ENCODE data around the gene CCBE1.

The CCBE1 gene

GRCh38 chr18:59640721-59641120, 56.5 kb downstream of the CCBE1 start:
- Histone ChIP-seq H3K4me1 (ENCODE audit: control insufficient read depth, insufficient read depth, low read length) (peaks cover 7% of the 10 kb centered on the region), H3K36me3 (ENCODE audit: control insufficient read depth, insufficient read depth, low read length) (no peaks in the 10 kb centered on the region), H3K27ac (ENCODE audit: low read depth, low read length) (no peak overlapping the region), H3K4me3 (ENCODE audit: low read length) (no peak overlapping the region), H3K9ac (ENCODE audit: low read length) (no peak overlapping the region), H3K27me3 (ENCODE audit: control insufficient read depth, insufficient read depth, low read length) (no peaks in the 10 kb centered on the region)

- Histone ChIP-seq H3K27ac (ENCODE audit: low read depth, low read length) (no peak overlapping the region), H3K9ac (ENCODE audit: low read length) (no peak overlapping the region), H3K36me3 (ENCODE audit: control insufficient read depth, insufficient read depth, low read length) (no peaks in the 10 kb centered on the region)
These were observed 57.4 kb downstream of the CCBE1 start for GRCh38 chr18:59639821-59640220.

GRCh38 chr18:59639136-59639535, 58.1 kb downstream of the CCBE1 start:
- Histone ChIP-seq H3K27ac (ENCODE audit: low read depth, low read length) (no peak overlapping the region), H3K4me1 (ENCODE audit: control insufficient read depth, insufficient read depth, low read length) (peaks cover 10% of the 10 kb centered on the region), H3K27me3 (ENCODE audit: control insufficient read depth, insufficient read depth, low read length) (peaks cover under 1% of the 10 kb centered on the region)

More at GRCh38 chr18:59639821-59640220, 57.4 kb downstream of the CCBE1 start:
- Histone ChIP-seq H3K27me3 (ENCODE audit: control insufficient read depth, insufficient read depth, low read length) (no peaks in the 10 kb centered on the region), H3K4me1 (ENCODE audit: control insufficient read depth, insufficient read depth, low read length) (peaks cover 9% of the 10 kb centered on the region), H3K4me3 (ENCODE audit: low read length) (no peak overlapping the region)

GRCh38 chr18:59633961-59634485, 63.2 kb downstream of the CCBE1 start:
- Histone ChIP-seq H3K4me1 (ENCODE audit: control insufficient read depth, insufficient read depth, low read length) (peaks cover 18% of the 10 kb centered on the region), H3K36me3 (ENCODE audit: control insufficient read depth, insufficient read depth, low read length) (no peaks in the 10 kb centered on the region), H3K4me3 (ENCODE audit: low read length) (no peak overlapping the region), H3K9ac (ENCODE audit: low read length) (no peak overlapping the region), H3K27ac (ENCODE audit: low read depth, low read length) (peak overlapping the region; percentile 37), H3K27me3 (ENCODE audit: control insufficient read depth, insufficient read depth, low read length) (peaks cover 1% of the 10 kb centered on the region)

More at GRCh38 chr18:59639136-59639535, 58.1 kb downstream of the CCBE1 start:
- H3K4me3 ChIP-seq (ENCODE audit: low read length), result no peak overlapping the region
- H3K9ac ChIP-seq (ENCODE audit: low read length), result no peak overlapping the region
- H3K36me3 ChIP-seq (ENCODE audit: control insufficient read depth, insufficient read depth, low read length), result no peaks in the 10 kb centered on the region

- H3K9ac ChIP-seq (ENCODE audit: low read length), result no peak overlapping the region
- H3K4me1 ChIP-seq (ENCODE audit: control insufficient read depth, insufficient read depth, low read length), result peaks cover 20% of the 10 kb centered on the region
- no peaks in the 10 kb centered on the region for H3K36me3 ChIP-seq (ENCODE audit: control insufficient read depth, insufficient read depth, low read length)
- H3K27me3 ChIP-seq (ENCODE audit: control insufficient read depth, insufficient read depth, low read length), result peaks cover 1% of the 10 kb centered on the region
- peak overlapping the region; percentile 15 for H3K27ac ChIP-seq (ENCODE audit: low read depth, low read length)
- no peak overlapping the region for H3K4me3 ChIP-seq (ENCODE audit: low read length)
These were observed 63.9 kb downstream of the CCBE1 start for GRCh38 chr18:59633317-59633716.

GRCh38 chr18:59631583-59632181, 65.5 kb downstream of the CCBE1 start:
- peaks cover 20% of the 10 kb centered on the region for H3K4me1 ChIP-seq (ENCODE audit: control insufficient read depth, insufficient read depth, low read length)
- H3K9ac ChIP-seq (ENCODE audit: low read length), result no peak overlapping the region
- H3K27me3 ChIP-seq (ENCODE audit: control insufficient read depth, insufficient read depth, low read length), result peaks cover 1% of the 10 kb centered on the region
- H3K36me3 ChIP-seq (ENCODE audit: control insufficient read depth, insufficient read depth, low read length), result no peaks in the 10 kb centered on the region
- no peak overlapping the region for H3K4me3 ChIP-seq (ENCODE audit: low read length)
- peak overlapping the region; percentile 22 for H3K27ac ChIP-seq (ENCODE audit: low read depth, low read length)

GRCh38 chr18:59629894-59630293, 67.3 kb downstream of the CCBE1 start:
- H3K27me3 ChIP-seq (ENCODE audit: control insufficient read depth, insufficient read depth, low read length), result peaks cover 1% of the 10 kb centered on the region

GRCh38 chr18:59628995-59629394, 68.2 kb downstream of the CCBE1 start:
- H3K9ac ChIP-seq (ENCODE audit: low read length), result no peak overlapping the region

More at GRCh38 chr18:59629894-59630293, 67.3 kb downstream of the CCBE1 start:
- H3K9ac ChIP-seq (ENCODE audit: low read length), result no peak overlapping the region
- H3K4me3 ChIP-seq (ENCODE audit: low read length), result no peak overlapping the region
- no peaks in the 10 kb centered on the region for H3K36me3 ChIP-seq (ENCODE audit: control insufficient read depth, insufficient read depth, low read length)
- H3K27ac ChIP-seq (ENCODE audit: low read depth, low read length), result peak overlapping the region; percentile 69
- peaks cover 19% of the 10 kb centered on the region for H3K4me1 ChIP-seq (ENCODE audit: control insufficient read depth, insufficient read depth, low read length)

GRCh38 chr18:59627414-59627813, 69.8 kb downstream of the CCBE1 start:
- H3K27ac ChIP-seq (ENCODE audit: low read depth, low read length), result no peak overlapping the region
- no peaks in the 10 kb centered on the region for H3K36me3 ChIP-seq (ENCODE audit: control insufficient read depth, insufficient read depth, low read length)
- peaks cover 29% of the 10 kb centered on the region for H3K4me1 ChIP-seq (ENCODE audit: control insufficient read depth, insufficient read depth, low read length)
- no peak overlapping the region for H3K4me3 ChIP-seq (ENCODE audit: low read length)
- no peaks in the 10 kb centered on the region for H3K27me3 ChIP-seq (ENCODE audit: control insufficient read depth, insufficient read depth, low read length)
- H3K9ac ChIP-seq (ENCODE audit: low read length), result no peak overlapping the region

More at GRCh38 chr18:59628995-59629394, 68.2 kb downstream of the CCBE1 start:
- no peaks in the 10 kb centered on the region for H3K27me3 ChIP-seq (ENCODE audit: control insufficient read depth, insufficient read depth, low read length)
- no peak overlapping the region for H3K4me3 ChIP-seq (ENCODE audit: low read length)
- no peaks in the 10 kb centered on the region for H3K36me3 ChIP-seq (ENCODE audit: control insufficient read depth, insufficient read depth, low read length)
- peaks cover 25% of the 10 kb centered on the region for H3K4me1 ChIP-seq (ENCODE audit: control insufficient read depth, insufficient read depth, low read length)
- peak overlapping the region; percentile 69 for H3K27ac ChIP-seq (ENCODE audit: low read depth, low read length)

- no peak overlapping the region for H3K4me3 ChIP-seq (ENCODE audit: low read length)
- H3K27ac ChIP-seq (ENCODE audit: low read depth, low read length), result no peak overlapping the region
- H3K4me1 ChIP-seq (ENCODE audit: control insufficient read depth, insufficient read depth, low read length), result peaks cover 28% of the 10 kb centered on the region
- no peaks in the 10 kb centered on the region for H3K36me3 ChIP-seq (ENCODE audit: control insufficient read depth, insufficient read depth, low read length)
- H3K27me3 ChIP-seq (ENCODE audit: control insufficient read depth, insufficient read depth, low read length), result no peaks in the 10 kb centered on the region
- H3K9ac ChIP-seq (ENCODE audit: low read length), result no peak overlapping the region
These were observed 72.9 kb downstream of the CCBE1 start for GRCh38 chr18:59624369-59624765.

- Histone ChIP-seq H3K4me1 (ENCODE audit: control insufficient read depth, insufficient read depth, low read length) (peaks cover 26% of the 10 kb centered on the region), H3K27me3 (ENCODE audit: control insufficient read depth, insufficient read depth, low read length) (no peaks in the 10 kb centered on the region), H3K36me3 (ENCODE audit: control insufficient read depth, insufficient read depth, low read length) (no peaks in the 10 kb centered on the region), H3K9ac (ENCODE audit: low read length) (no peak overlapping the region), H3K4me3 (ENCODE audit: low read length) (no peak overlapping the region), H3K27ac (ENCODE audit: low read depth, low read length) (no peak overlapping the region)
These were observed 73.5 kb downstream of the CCBE1 start for GRCh38 chr18:59623456-59624368.

GRCh38 chr18:59621027-59621426, 76.2 kb downstream of the CCBE1 start:
- Histone ChIP-seq H3K36me3 (ENCODE audit: control insufficient read depth, insufficient read depth, low read length) (no peaks in the 10 kb centered on the region), H3K27me3 (ENCODE audit: control insufficient read depth, insufficient read depth, low read length) (no peaks in the 10 kb centered on the region), H3K27ac (ENCODE audit: low read depth, low read length) (no peak overlapping the region), H3K4me3 (ENCODE audit: low read length) (no peak overlapping the region), H3K4me1 (ENCODE audit: control insufficient read depth, insufficient read depth, low read length) (peaks cover 31% of the 10 kb centered on the region), H3K9ac (ENCODE audit: low read length) (no peak overlapping the region)

Measured in rectal smooth muscle tissue (tissue), 1 donor.